Lower lobe of right lung (tissue), 2 donors: Measurements from ENCODE around the gene RPS6KC1. TPM values are rescaled to one million over a fixed set of nuclear protein-coding genes. Genes with fewer than 3 reads are reported as not detected.

Source experiments
- ATAC-seq, 2 donors: fragments of 200-7000 bp; cut with Tn5 transposase; one replicate each; pipeline ENCODE4 v1.9.1; 2020 to 2022; ENCODE audit warnings: mild to moderate bottlenecking in 2 of 2, moderate library complexity in 2 of 2
- DNase-seq: peaks from one replicate; pipeline ENCODE4 v3.0.0-alpha.2; 2020
- H3K27ac ChIP-seq: fragments of 200-600 bp; one replicate; pipeline ENCODE4 v1.8.0; 2022
- H3K27me3 ChIP-seq: fragments of 200-600 bp; one replicate; pipeline ENCODE4 v1.8.0; 2022; ENCODE audit warnings: low read depth
- H3K36me3 ChIP-seq: fragments of 200-600 bp; one replicate; pipeline ENCODE4 v1.8.0; 2022; ENCODE audit warnings: mild to moderate bottlenecking
- H3K4me1 ChIP-seq: fragments of 200-600 bp; one replicate; pipeline ENCODE4 v1.8.0; 2022
- H3K4me3 ChIP-seq: fragments of 200-600 bp; one replicate; pipeline ENCODE4 v1.8.0; 2022; ENCODE audit warnings: mild to moderate bottlenecking
- H3K9me3 ChIP-seq: fragments of 200-600 bp; one replicate; pipeline ENCODE4 v1.8.0; 2022
- CTCF ChIP-seq: fragments of 200-600 bp; IDR thresholded peaks from one replicate; pipeline ENCODE4 v1.8.0; 2022; ENCODE audit warnings: antibody characterized with exemption, mild to moderate bottlenecking
- intact Hi-C: fragments of 100-400 bp; cut with DNase I; formaldehyde crosslinking; loops from one replicate; pipeline ENCODE4 v1.11.0; 2022
- total RNA-seq: library from RNA; stranded (reverse); fragmentation: NEBNext Ultra II Directional; extraction: Animal tissue kit (Norgen Biotek cat#: 25700); gene quantifications from one replicate; pipeline ENCODE4 v1.2.1, GENCODE V29; 2021
- donor health status: DM: no; HTN: yes; CAD: no; lungs with severe emphysema.

Gene RPS6KC1
- total RNA-seq, 1 donor from 2014 or later, result 18.7 TPM

DNA sequence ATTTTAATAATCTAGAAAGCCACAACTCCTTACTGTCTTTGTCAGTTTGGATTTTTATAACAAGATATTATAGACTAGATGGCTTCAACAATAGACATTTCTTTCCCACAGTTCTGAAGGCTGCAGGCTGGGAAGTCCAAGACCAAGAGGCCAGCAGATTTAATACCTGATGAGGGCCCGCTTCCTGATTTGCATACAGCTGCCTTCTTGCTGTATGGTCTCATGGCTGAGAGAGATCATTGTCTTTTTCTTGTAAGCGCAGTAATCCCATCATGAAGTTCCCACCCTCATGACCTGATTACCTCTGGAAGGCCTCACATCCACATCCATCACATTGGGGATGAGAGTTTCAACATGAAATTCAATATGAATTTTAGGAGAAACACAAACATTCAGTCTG, 9.8 kb downstream of the RPS6KC1 start:
- DNase-seq (no peak), ATAC-seq (no peak)
- Histone ChIP-seq H3K4me3 (no peak overlapping the region), H3K27me3 (no peaks in the 10 kb centered on the region), H3K27ac (no peak overlapping the region), H3K4me1 (no peaks in the 10 kb centered on the region), H3K9me3 (no peaks in the 10 kb centered on the region), H3K36me3 (no peaks in the 10 kb centered on the region)
- TF ChIP-seq CTCF, result no peak
- intact Hi-C loops, result no loop called here

DNA sequence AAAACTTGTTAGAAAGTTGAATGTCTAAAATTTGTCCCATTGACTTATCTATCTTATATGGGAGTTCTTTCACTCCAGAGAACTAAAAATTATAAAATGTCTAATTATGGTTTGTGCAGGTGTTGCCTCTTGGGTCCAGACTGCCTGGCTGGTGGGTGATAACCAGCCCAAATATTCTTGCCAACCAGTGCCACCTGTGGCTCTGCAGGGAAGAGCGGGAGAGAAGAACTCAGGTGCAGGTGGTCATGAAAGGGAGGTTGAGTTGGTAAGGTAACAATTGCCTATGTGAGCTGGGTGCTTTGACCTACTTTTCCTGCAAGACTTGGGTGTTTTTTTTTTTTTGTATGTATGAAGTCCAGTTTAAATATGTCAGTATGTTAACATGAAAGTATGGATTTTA, 10.2 kb downstream of the RPS6KC1 start:
- no peak for TF ChIP-seq CTCF
- Histone ChIP-seq H3K27ac (no peak overlapping the region), H3K9me3 (no peaks in the 10 kb centered on the region), H3K27me3 (no peaks in the 10 kb centered on the region), H3K4me1 (peaks cover 4% of the 10 kb centered on the region), H3K4me3 (no peak overlapping the region), H3K36me3 (no peaks in the 10 kb centered on the region)
- ATAC-seq (no peak), DNase-seq (no peak)
- intact Hi-C loops, result no loop called here

DNA sequence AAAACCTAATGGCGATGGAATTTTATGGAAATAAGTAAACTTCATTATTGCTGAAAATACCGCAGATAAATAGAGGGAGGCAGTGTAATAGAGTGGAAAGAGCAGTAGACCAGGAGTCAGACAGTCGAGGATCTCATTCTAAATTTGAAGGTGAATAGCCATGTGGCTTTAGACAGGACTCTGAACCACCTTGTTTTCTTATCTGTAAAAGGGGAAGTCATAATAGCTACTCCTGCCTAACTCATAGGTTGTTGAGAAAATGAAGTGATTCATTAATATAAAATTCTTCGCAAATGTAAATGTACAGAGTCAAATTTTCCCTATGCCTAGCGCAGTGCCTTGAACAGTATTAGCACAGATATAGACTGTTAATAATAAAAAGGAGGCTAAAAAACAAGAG, 14.8 kb downstream of the RPS6KC1 start:
- H3K4me1 ChIP-seq, result peaks cover 13% of the 10 kb centered on the region
- no peak for TF ChIP-seq CTCF
- no peaks in the 10 kb centered on the region for H3K36me3 ChIP-seq
- no peaks in the 10 kb centered on the region for H3K27me3 ChIP-seq
- H3K27ac ChIP-seq, result no peak overlapping the region
- intact Hi-C loops, result no loop called here
- no peak overlapping the region for H3K4me3 ChIP-seq
- ATAC-seq (no peak), DNase-seq (no peak)
- no peaks in the 10 kb centered on the region for H3K9me3 ChIP-seq

- no peak overlapping the region for H3K27ac ChIP-seq
- TF ChIP-seq CTCF, result no peak
- peaks cover 13% of the 10 kb centered on the region for H3K4me1 ChIP-seq
- no peaks in the 10 kb centered on the region for H3K9me3 ChIP-seq
- no peak overlapping the region for H3K4me3 ChIP-seq
- H3K36me3 ChIP-seq, result no peaks in the 10 kb centered on the region
- H3K27me3 ChIP-seq, result no peaks in the 10 kb centered on the region
- intact Hi-C loops, result no loop called here
- ATAC-seq, result no peak
- DNase-seq, result no peak
Measured at GRCh38 chr1:213066363-213066762, 15.3 kb downstream of the RPS6KC1 start.

GRCh38 chr1:213067352-213067751, 16.3 kb downstream of the RPS6KC1 start:
- DNase-seq (no peak), ATAC-seq (no peak)
- Histone ChIP-seq H3K27me3 (no peaks in the 10 kb centered on the region), H3K4me1 (peaks cover 13% of the 10 kb centered on the region), H3K36me3 (no peaks in the 10 kb centered on the region), H3K27ac (no peak overlapping the region), H3K4me3 (no peak overlapping the region), H3K9me3 (no peaks in the 10 kb centered on the region)
- intact Hi-C loops, result no loop called here
- no peak for TF ChIP-seq CTCF

GRCh38 chr1:213070406-213070805, 19.4 kb downstream of the RPS6KC1 start:
- ATAC-seq, result peak; percentile 69 to 76

More at GRCh38 chr1:213070406-213070805, 19.4 kb downstream of the RPS6KC1 start:
- H3K27ac ChIP-seq, result no peak overlapping the region
- no peak for TF ChIP-seq CTCF
- H3K27me3 ChIP-seq, result no peaks in the 10 kb centered on the region
- DNase-seq, result no peak
- H3K36me3 ChIP-seq, result no peaks in the 10 kb centered on the region
- intact Hi-C loops, result no loop called here
- no peak overlapping the region for H3K4me3 ChIP-seq
- no peaks in the 10 kb centered on the region for H3K9me3 ChIP-seq
- peaks cover 13% of the 10 kb centered on the region for H3K4me1 ChIP-seq
